Kasumi-1 (cell line): ENCODE results near the gene CFHR3.
"Not testable (repeated sequence)": the region's sequence is repeated elsewhere in the genome, so short reads cannot be mapped to it uniquely, and the experiment has no call there.

ENCODE experiments used
- DNase-seq, 2 experiments: peaks; one replicate each; lab custom pipeline; 2025; lab: John Stamatoyannopoulos, UW

The CFHR3 gene

GRCh38 chr1:196774603-196775002 is at the start of gene CFHR3:
TSS of gene CFHR3 (plus strand) at chr1:196774840. CDS start at chr1:196774887, 47 bp downstream.
- DNase-seq: no peak

- DNase-seq: no peak
Observed at GRCh38 chr1:196732526-196732925, 42.1 kb upstream of the CFHR3 start.

DNA sequence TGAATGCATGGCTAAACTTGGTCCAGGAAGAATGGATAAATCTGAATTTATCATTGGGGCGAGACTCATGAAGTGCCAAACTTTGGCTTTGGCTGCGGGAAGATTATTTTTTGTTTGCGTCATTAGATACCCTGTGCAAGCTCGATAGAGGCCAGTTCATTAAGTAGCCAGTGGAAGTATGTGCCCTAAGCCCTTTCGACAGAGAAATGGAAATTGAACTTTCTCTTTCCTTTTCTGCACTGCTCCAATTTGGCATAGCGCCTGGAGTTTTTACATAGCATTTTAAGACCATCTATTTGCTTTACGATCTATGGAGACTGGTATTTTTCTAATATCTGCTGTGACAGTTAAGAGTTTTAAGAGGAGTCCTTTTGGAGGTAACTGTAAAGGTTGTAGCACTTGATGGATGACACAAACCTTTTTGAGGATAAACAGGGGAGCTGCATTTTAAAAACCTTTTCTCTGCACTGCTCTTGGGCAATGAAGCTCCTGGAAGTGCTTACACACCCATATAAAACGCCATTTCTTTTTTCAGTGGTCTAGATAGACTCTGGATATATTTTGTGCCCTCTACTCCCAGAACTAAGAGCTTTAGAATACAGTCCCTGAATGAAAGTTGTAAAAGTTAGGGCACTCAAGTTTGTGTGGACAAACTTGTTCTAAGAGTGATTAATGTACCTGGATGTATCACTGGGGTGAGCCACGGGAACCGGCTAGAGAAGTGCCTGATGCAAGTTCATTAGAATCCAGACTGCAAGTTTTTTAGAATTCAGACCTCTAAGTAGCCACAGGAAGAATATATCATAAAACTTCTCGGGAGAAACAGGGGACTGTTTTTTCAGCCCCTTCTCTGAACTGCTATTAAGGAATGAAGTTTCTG is 41.3 kb upstream of the CFHR3 start:
- no peak for DNase-seq

- DNase-seq: no peak
Observed at GRCh38 chr1:196734006-196734405, 40.6 kb upstream of the CFHR3 start.

GRCh38 chr1:196734460-196734859 is 40.2 kb upstream of the CFHR3 start:
- DNase-seq: no peak

DNA sequence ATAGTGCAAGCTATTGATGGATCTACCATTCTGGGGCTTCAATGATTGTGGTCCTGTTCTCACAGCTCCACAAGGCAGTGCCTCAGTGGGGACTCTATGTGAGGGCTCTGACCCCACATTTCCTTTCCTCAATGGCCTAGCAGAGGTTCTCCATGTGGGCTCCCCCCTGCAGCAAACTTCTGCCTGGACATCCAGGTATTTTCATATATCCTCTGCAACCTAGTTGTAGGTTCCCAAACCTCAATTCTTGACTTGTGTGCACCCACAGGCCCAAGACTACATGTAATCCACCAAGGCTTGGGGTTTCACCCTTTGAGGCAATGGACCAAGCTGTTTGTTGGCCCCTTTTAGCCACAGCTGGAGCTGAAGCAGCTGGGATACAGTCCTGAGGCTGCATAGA is 35.9 kb upstream of the CFHR3 start:
- no peak for DNase-seq

- peak; percentile 30 to 59 for DNase-seq
Observed at GRCh38 chr1:196743244-196743643, 31.4 kb upstream of the CFHR3 start.

DNA sequence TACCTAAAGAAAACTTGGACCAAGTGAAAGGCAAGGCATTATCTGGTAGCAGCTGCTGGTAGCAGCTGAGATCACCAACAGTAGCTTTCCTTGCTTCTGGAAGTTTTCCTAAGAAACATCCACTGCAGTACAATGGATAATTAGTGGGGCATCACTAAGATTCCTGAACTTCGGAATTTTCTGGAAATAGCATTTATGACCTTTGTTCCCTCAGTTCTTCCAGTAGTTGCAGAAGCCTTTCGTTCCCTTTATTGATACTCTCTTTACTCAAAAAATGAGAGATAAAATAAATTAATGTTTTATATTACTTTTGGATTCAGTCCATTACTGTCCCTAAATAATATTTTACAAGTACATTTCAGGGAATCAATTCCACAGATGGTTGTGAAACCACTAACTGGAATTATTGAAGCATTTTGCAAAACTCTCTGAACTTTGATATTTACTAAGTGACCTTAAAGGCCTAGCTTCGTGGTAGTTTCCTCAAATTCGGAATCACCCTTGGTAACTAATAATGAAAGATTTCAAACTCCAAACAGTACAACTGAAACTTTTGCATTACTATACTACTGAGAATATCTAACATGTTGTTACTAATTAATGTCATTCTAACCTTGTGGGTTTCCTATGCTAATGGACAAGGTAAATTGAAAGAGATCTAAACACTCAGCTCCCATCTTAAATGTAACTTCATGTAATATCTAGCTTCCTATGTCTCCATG is 9.5 kb upstream of the CFHR3 start:
- DNase-seq: not testable (repeated sequence)

- not testable (repeated sequence) for DNase-seq
Observed at GRCh38 chr1:196769823-196770222, 4.8 kb upstream of the CFHR3 start.

GRCh38 chr1:196773713-196774112 is 927 bp upstream of the CFHR3 start:
- DNase-seq: no peak

GRCh38 chr1:196774175-196774574 is 465 bp upstream of the CFHR3 start:
- DNase-seq: no peak

- DNase-seq: no peak
Observed at GRCh38 chr1:196777603-196778002, 3.0 kb downstream of the CFHR3 start.

DNA sequence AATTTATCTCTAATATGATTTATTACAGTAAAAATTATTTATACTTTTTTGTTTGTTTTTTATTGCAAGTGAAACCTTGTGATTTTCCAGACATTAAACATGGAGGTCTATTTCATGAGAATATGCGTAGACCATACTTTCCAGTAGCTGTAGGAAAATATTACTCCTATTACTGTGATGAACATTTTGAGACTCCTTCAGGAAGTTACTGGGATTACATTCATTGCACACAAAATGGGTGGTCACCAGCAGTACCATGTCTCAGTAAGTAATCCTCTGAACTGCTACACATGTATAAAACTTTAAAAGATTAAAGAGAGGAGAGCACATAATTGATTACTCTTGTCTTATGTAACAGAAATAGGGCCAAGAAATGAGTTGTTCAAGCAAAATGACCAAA is 4.5 kb downstream of the CFHR3 start:
- DNase-seq: peak; percentile 3 to 5

- DNase-seq: not testable (repeated sequence)
Observed at GRCh38 chr1:196791252-196791651, 16.6 kb downstream of the CFHR3 start.

- not testable (repeated sequence) for DNase-seq
Observed at GRCh38 chr1:196794103-196794502, 19.5 kb downstream of the CFHR3 start.

DNA sequence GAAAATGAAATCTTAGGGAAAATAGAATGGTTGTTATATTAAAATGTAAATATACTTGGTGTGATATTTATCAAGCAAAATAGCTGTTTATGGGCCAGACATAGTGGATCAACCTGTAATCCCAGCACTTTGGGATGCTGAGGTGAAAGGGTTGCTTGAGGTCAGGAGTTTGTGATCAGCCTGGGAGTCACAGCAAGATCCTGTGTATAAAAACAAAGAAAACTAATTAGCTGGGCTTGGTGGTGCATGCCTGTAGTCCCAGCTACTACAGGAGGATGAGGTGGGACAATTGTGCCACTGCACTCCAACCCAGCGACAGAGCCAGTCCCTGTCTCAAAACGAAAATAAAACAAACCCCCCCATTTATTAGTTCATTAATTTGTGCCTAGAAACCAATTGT is 23.3 kb downstream of the CFHR3 start:
- DNase-seq: no peak

- not testable (repeated sequence) for DNase-seq
Observed at GRCh38 chr1:196801920-196802319, 27.3 kb downstream of the CFHR3 start.

DNA sequence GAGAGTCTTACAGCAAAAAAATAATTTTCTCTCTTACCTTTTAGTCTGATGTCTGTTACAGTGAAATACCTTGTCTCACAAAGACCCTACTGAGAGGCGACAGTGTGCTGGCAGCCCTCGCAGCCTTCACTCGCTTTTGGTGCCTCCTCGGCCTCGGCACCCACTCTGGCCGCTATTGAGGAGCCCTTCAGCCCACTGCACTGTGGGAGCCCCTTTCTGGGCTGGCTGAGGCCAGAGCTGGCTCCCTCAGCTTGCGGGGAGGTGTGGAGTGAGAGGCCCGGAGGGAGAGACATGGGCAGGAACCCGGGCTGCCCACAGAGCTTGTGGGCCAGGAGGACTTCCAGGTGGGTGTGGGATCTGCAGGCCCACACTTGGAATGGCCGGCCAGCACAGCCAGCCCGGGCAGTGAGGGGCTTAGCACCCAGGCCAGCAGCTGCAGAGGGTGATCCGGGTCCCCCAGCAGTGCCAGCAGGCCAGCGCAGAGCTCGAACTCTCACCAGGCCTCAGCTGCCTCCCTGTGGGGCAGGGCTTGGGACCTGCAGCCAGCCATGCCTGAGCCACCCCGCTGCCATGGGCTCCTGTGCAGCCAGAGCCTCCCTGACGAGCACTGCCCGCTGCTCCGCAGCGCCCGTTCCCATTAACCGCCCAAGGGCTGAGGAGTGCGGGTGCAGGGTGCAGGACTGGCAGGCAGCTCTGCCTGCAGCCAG is 34.0 kb downstream of the CFHR3 start:
- no peak for DNase-seq

DNA sequence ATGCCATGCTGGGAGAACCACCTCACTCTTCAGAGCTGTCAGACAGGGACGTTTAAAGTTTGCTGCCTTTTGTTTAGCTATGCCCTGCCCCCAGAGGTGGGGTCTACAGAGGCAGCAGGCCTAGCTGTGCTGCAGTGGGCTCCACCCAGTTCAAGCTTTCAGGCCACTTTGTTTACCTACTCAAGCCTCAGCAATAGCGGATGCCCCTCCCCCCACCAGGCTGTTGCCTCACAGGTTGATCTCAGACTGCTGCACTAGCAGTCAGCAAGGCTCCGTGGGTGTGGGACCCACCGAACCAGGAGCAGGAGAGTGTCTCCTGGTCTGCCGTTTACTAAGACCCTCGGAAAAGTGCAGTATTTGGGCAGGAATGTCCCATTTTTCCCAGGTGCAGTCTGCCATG is 42.8 kb downstream of the CFHR3 start:
- not testable (repeated sequence) for DNase-seq

- not testable (repeated sequence) for DNase-seq
Observed at GRCh38 chr1:196819531-196819930, 44.9 kb downstream of the CFHR3 start, which contains the start of gene CFHR1. TSS of gene CFHR1 (plus strand) at chr1:196819731. CDS start at chr1:196819845, 114 bp downstream.

DNA sequence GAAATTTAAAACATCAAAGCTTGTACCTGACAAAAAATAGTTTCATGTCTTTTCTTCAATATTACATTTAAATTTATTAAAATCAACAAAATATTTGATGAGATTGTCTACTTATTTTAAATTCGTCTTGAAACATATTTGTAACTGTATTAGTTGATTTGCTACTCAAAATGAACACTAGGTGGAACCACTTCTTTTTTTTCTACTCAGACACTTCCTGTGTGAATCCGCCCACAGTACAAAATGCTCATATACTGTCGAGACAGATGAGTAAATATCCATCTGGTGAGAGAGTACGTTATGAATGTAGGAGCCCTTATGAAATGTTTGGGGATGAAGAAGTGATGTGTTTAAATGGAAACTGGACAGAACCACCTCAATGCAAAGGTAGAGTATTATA is 53.2 kb downstream of the CFHR3 start:
- peak; percentile 65 to 78 for DNase-seq
